GM21423 (cell line): ENCODE data around the gene SHROOM2.
"Not testable (repeated sequence)": the region's sequence is repeated elsewhere in the genome, so short reads cannot be mapped to it uniquely, and the experiment has no call there.

Experiments
- ATAC-seq: cut with Tn5 transposase; IDR thresholded peaks from one replicate; pipeline ENCODE4 v1.9.1; 2021; ENCODE audit warnings: mild to moderate bottlenecking, moderate library complexity; ENCODE audit not compliant: unreplicated experiment

SHROOM2 gene

GRCh38 chrX:9785944-9786797, at the start of gene SHROOM2:
TSS of gene SHROOM2 (plus strand) at chrX:9786429. CDS start at chrX:9786546, 117 bp downstream.
- ATAC-seq = no peak

DNA sequence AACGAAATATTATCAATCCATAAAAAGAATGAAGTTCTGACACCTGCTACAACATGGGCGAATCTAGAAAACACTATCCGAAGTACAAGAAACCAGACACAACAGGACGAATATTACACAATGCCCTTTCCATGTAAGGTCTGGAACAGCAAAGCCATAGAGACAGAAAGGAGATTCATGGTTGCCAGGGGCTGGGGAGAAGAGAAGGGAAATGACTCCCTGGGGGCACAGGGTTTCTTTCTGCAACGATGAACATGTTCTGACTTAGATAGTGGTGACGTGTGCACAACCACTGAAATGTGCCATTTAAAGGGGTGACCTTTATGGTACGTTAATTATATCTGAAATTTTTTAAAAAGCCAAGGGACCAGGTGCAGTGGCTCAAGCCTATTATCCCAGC, 48.9 kb upstream of the SHROOM2 start:
- no peak for ATAC-seq

- ATAC-seq = no peak
Measured at GRCh38 chrX:9738151-9738550, 48.1 kb upstream of the SHROOM2 start.

- no peak for ATAC-seq
Measured at GRCh38 chrX:9739130-9739529, 47.1 kb upstream of the SHROOM2 start.

DNA sequence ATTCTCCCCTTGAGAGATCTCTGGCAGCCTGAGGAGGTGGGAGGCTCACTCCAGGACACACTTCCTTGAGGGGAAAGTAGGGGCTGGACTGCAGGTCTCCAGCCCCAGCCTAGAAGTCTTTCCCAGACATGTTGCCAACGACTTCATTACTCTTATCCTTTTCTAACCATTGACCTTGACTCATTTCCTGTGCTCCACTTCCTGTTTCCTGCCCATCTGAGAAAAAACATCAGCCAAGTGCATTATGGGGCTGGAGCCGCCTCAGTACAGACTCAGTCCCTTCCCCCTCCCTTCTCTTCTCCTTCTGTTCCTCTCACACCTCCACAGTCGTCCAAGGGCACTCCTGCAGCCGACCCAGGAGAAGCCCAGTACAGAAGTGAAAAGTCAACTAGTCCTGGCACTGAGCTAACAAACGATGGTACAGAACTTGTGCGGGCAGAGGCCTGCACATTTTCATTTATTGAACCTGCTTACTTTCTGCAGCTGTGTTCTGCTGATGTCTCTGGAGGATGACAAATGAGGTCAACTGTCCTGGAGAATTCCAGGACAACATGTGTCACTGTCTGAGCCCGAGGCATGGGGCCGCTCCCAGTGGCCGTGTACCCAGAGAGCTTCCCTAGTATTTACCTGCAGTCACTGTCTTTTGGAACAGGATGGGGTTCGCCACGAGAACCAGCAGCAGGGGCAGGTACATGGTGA, 40.7 kb upstream of the SHROOM2 start:
- no peak for ATAC-seq

DNA sequence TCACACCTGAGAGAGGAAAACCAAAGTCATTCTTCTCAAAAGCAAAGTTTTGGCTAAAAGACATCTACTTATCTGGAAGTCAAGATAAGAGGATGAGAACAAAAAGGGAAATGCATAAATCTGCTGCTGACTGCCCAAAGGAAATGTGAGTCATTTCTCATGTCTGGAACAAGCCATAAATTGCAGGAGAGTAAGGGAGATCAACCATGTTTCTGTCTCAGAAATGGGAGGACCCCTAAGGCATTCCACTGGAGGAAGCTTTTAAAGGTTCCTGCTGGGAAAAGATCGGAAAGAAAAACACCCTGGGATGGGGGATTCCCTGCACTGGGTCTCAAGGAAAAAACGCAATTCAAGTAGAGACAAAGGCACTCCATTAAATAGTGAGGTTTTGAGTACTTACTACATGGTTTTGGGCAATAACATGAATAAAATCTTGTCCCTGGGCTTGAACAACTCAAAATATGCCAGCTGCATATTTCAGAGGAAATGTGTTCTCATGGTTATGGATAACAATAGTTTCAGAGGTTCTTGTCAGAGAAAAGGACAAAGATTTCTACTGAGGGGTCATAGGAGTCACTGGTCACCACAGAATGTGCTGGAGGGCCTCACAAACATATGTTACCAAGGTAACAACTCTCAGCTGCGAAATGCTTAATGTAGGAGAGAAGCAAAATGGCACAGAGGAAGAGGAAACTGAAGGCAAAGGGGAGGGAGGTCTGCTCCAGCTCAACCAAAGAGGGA, 39.9 kb upstream of the SHROOM2 start:
- ATAC-seq = no peak

DNA sequence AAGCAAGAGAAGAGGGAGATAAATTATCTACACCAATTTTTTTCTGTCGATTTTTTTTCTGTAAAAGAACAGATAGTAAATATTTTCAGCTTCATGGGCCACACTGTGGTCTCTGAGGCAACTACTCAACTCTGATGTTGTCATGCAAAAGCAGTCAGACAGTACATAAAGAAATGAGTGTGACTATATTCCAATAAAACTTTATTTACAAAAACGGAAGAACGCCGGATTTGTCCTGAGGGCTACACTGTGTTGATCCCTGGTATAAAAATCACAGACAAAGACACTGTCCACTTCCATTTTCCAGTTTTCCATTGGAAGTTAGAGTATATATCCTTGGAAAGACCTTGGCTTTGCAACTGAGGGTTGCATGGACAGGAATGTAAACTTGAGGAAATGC, 38.6 kb upstream of the SHROOM2 start:
- ATAC-seq = no peak

DNA sequence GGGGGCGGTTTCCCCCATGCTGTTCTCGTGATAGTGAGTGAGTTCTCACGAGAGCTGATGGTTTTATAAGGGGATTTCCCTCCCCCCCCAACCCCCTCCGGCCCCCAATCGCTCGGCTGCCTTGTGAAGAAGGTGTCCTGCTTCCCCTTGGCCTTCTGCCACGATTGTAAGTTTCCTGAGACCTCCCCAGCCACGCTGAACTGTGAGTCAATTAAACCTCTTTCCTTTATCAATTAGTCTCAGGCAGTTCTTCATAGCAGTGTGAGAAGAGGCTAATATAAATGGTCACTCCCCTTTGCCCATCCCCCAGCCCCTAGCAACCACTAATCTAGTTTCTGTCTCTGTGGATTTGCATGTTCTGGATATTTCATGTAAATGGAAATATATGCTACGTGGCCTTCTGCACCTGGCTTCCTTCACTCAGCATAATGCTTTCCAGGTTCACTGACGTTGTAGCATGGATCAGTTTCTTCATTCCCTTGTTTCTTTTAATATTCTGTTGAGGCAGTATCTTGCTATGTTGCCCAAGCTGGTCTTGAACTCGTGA, 37.0 kb upstream of the SHROOM2 start:
- no peak for ATAC-seq

- ATAC-seq = no peak
Measured at GRCh38 chrX:9757366-9757765, 28.9 kb upstream of the SHROOM2 start.

GRCh38 chrX:9758021-9758638, 28.1 kb upstream of the SHROOM2 start:
- no peak for ATAC-seq

DNA sequence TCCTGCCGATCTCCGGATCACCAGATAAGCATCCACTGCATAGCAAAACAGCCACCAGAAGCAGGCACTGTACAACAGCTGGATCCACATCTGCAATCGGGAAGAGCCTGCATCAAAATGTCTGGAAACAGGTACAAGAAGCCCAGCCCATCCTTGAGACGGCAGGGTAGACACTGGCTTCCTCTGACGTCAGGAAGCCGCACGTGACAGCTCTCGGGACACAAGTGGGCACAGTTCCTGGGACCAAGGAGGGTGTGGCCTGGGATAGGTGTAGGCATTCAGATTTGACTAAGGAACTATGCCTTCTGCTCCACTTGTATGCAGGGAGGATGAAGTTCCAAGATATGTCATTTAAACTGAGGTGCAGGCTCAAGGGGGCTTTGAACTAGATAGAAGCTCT, 26.9 kb upstream of the SHROOM2 start:
- ATAC-seq = no peak

DNA sequence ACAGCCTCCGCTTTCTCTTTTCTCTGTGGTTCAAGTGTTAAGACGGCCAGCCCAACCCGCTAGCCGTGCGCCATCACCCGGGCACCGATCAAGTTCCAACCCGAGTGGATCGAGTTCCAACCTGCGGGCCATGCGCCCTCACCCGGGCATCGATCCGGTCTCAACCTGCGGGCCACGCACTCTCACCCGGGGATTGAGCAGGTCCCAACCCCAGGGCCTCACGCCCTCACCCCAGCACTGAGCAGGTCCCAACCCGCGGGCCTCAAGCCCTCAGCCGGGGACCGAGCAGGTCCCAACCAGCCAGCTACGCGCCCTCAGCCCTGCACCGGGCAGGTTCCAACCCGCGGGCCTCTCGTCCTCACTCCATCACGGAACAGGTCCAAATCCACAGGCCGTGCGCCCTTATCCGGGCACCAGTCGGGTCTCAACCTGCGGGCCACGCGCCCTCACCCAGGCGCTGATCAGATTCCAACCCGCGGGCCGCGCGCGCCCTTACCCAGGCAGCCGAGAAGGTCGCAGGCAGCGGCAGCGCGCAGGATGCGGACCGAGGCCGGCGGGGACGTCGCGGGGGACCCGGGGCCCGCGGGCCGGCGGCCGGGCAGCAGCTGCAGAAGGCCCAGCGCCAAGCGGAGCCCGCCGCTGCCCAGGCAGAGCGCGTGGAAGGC, 21.0 kb upstream of the SHROOM2 start:
- ATAC-seq = no peak

- no peak for ATAC-seq
Measured at GRCh38 chrX:9765737-9766097, 20.5 kb upstream of the SHROOM2 start, which contains the start of gene GPR143. TSS of gene GPR143 (minus strand) at chrX:9765847. CDS start at chrX:9765817, 30 bp downstream.

- no peak for ATAC-seq
Measured at GRCh38 chrX:9767375-9767774, 18.9 kb upstream of the SHROOM2 start.

DNA sequence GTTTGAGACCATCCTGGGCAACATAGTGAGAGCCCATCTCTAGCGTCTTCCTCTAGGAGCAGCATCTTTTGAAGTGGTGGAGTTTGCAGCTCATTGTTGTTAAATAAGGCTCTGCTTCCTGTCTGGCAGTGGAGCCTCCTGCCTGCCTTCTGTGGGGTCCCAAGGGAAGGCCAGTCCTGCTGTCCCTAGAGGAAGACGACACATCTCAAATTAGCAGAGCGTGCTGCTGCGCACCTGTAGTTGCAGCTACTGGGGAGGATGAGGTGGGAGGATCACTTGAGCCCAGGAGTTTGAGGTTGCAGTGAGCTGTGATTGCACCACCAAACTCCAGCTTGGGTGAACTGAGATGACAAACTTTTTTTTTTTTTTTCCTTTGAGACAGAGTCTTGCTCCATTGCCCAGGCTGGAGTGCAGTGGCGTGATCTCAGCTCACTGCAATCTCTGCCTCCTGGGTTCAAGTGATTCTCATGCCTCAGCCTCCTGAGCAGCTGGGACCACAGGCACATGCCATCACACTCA, 17.8 kb upstream of the SHROOM2 start:
- ATAC-seq = not testable (repeated sequence)

- ATAC-seq = no peak
Measured at GRCh38 chrX:9770319-9770718, 15.9 kb upstream of the SHROOM2 start.

DNA sequence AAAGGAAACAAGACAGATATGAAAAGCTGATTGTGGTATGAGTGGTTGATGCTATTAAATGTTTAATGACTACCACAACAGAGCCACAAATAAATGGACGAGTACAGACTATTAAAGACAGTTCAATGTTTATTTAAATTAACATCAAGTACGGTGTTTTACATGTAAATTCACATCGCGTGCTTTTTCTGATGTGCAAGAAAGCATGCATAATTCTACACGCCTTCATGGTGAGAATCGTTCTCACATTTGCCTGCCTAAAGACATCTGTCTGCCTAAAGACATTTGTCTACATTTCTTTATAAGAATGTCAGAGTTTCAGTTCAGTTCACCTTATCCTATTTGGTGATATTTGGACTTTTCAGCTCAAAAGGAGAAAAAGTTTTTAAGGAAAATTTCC, 13.3 kb upstream of the SHROOM2 start:
- ATAC-seq = no peak

DNA sequence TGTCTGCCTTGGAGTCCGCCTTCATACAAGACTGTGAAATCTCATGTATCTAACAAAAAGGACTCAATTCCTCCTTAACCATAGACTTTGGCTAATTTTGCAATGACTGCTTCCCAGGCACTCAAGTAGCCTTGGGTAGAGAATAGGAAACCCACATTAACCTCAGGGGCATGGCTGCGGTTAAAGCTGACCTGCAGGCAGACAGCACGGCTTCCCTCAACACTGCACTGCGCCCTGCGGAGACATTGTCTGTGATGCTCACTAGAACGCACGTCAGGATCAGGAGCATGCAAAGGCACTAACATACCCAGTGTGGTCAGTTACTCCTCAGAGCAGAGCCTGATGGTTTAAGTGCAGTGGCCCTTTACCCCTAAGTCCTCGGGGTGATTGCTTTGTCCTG, 10.3 kb upstream of the SHROOM2 start:
- no peak for ATAC-seq

GRCh38 chrX:9781941-9782340, 4.3 kb upstream of the SHROOM2 start:
- no peak for ATAC-seq

DNA sequence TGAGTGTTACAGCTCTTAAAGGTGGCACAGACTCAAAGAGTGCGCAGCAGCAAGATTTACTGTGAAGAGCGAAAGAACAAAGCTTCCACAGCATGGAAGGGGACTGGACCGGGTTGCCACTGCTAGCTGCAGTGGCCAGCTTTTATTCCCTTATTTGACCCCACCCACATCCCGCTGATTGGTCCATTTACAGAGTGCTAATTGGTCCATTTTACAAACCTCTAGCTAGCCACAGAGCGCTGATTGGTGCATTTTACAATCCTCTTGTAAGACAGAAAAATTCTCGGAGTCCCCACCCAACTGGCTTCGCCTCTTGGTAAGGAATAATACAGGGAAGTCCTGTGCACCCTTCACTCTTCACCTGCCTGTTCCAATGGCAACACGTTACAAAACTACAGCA, 1.9 kb upstream of the SHROOM2 start:
- ATAC-seq = no peak
